GM23248 (cell line): ENCODE results near the gene TEAD2.

Experiments
- EZH2 ChIP-seq: fragments of 200-600 bp; sonication (generic); IDR thresholded peaks from 2 replicates; pipeline ENCODE4 v1.6.1; 2018; ENCODE audit warnings: antibody characterized with exemption, mild to moderate bottlenecking; ENCODE audit not compliant: insufficient read depth, poor library complexity, severe bottlenecking
- EZH2phosphoT487 ChIP-seq: fragments of 200-600 bp; sonication (generic); IDR thresholded peaks from 2 replicates; pipeline ENCODE4 v1.6.1; 2018; ENCODE audit warnings: antibody characterized with exemption, moderate library complexity, mild to moderate bottlenecking, low read depth; ENCODE audit not compliant: insufficient read depth

DNA sequence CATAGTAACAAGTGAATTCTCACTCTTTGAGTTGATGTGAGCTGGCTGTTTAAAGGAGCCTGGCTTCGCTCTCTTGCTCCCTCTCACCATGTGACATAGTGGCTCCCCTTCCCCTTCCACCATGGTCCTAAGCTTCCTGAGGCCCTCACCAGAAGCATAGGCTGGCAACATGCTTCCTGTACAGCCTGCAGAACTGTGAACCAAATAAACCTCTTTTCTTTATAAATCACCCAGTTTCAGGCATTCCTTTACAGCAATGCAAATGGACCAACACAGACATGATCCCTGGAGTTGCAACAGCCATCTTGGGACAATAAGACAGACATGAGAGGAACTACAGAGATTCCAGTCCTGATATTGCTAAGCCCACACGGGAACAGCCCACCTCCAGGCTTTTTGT, 12.6 kb downstream of the TEAD2 start:
- no peak for TF ChIP-seq EZH2phosphoT487
- no peak for TF ChIP-seq EZH2
